HG03108 (cell line): ENCODE results near the gene AMDHD2.

Experiments used
- ATAC-seq: cut with Tn5 transposase; IDR thresholded peaks from one replicate; pipeline ENCODE4 v1.9.1; 2021; ENCODE audit warnings: moderate library complexity; ENCODE audit not compliant: unreplicated experiment

The AMDHD2 gene

GRCh38 chr16:2498531-2499253 is 21.5 kb upstream of the AMDHD2 start:
- ATAC-seq = no peak

GRCh38 chr16:2499454-2499853 is 20.7 kb upstream of the AMDHD2 start:
- ATAC-seq = no peak

GRCh38 chr16:2499890-2500429 is 20.2 kb upstream of the AMDHD2 start:
- ATAC-seq = no peak

- ATAC-seq = no peak
Observed at GRCh38 chr16:2500430-2500917, 19.7 kb upstream of the AMDHD2 start.

- peak; percentile 57 for ATAC-seq
Observed at GRCh38 chr16:2500918-2501750, 19.0 kb upstream of the AMDHD2 start.

GRCh38 chr16:2501946-2502895 is 17.9 kb upstream of the AMDHD2 start:
- no peak for ATAC-seq

- no peak for ATAC-seq
Observed at GRCh38 chr16:2505695-2506094, 14.5 kb upstream of the AMDHD2 start.

GRCh38 chr16:2507052-2507659 is 13.0 kb upstream of the AMDHD2 start:
- peak; percentile 73 for ATAC-seq

- peak; percentile 11 for ATAC-seq
Observed at GRCh38 chr16:2507665-2508064, 12.5 kb upstream of the AMDHD2 start.

- ATAC-seq = no peak
Observed at GRCh38 chr16:2508722-2509400, 11.3 kb upstream of the AMDHD2 start.

- no peak for ATAC-seq
Observed at GRCh38 chr16:2511128-2511800, 8.9 kb upstream of the AMDHD2 start.

- ATAC-seq = no peak
Observed at GRCh38 chr16:2511996-2512734, 8.0 kb upstream of the AMDHD2 start.

- no peak for ATAC-seq
Observed at GRCh38 chr16:2512735-2513404, 7.3 kb upstream of the AMDHD2 start.

GRCh38 chr16:2513405-2514332 is 6.5 kb upstream of the AMDHD2 start, which contains the start of gene ATP6V0C:
ATP6V0C (plus strand) TSS chr16:2513952; CDS start chr16:2514104, 152 bp downstream.
- peak; percentile 62 for ATAC-seq

GRCh38 chr16:2514333-2515179 is 5.6 kb upstream of the AMDHD2 start:
- no peak for ATAC-seq
